Heart right ventricle (tissue), 16 donors: Measurements from ENCODE around the gene RSBN1L. TPM values are rescaled to one million over a fixed set of nuclear protein-coding genes. Genes with fewer than 3 reads are reported as not detected.
"Not testable (repeated sequence)": the region's sequence is repeated elsewhere in the genome, so short reads cannot be mapped to it uniquely, and the experiment has no call there.

ENCODE experiments used
- ATAC-seq, 8 donors: fragments of 200-7000 bp; cut with Tn5 transposase; one replicate each; pipeline ENCODE4 v1.9.1; 2020; ENCODE audit warnings: mild to moderate bottlenecking in 8 of 8, moderate library complexity in 8 of 8, moderate number of reproducible peaks in 1 of 8
- DNase-seq, 2 donors: peaks; one replicate each; pipeline ENCODE4 v3.0.0-alpha.2; 2020
- H3K27ac ChIP-seq, 10 donors: fragments of 200-600 bp; sonication (generic) in 2 of 10; one replicate each; pipeline versions ENCODE4 v1.5.0 to v1.8.0; 2020 to 2022; ENCODE audit warnings: mild to moderate bottlenecking in 3 of 10
- H3K27me3 ChIP-seq, 7 donors: fragments of 200-600 bp; one replicate each; pipeline ENCODE4 v1.8.0; 2021 to 2022; ENCODE audit warnings: mild to moderate bottlenecking in 2 of 7
- H3K36me3 ChIP-seq, 9 donors: fragments of 200-600 bp; sonication (generic) in 1 of 9; one replicate each; pipeline versions ENCODE4 v1.5.0 to v1.8.0; 2020 to 2022; ENCODE audit warnings: mild to moderate bottlenecking in 2 of 9
- H3K4me1 ChIP-seq, 9 donors: fragments of 200-600 bp; sonication (generic) in 1 of 9; one replicate each; pipeline versions ENCODE4 v1.5.0 to v1.8.0; 2020 to 2022; ENCODE audit warnings: mild to moderate bottlenecking in 4 of 9
- H3K4me3 ChIP-seq, 10 donors: fragments of 200-600 bp; sonication (generic) in 2 of 10; one replicate each; pipeline versions ENCODE4 v1.5.0 to v1.8.0; 2020 to 2022; ENCODE audit warnings: mild to moderate bottlenecking in 7 of 10, moderate library complexity in 2 of 10
- H3K9me3 ChIP-seq, 11 donors: fragments of 200-600 bp in 10 of 11; sonication (generic) in 2 of 11; one replicate each; pipeline versions ENCODE4 v1.5.0 to v1.8.0; 2013 to 2022; ENCODE audit warnings: mild to moderate bottlenecking in 2 of 11, control low read depth in 1 of 11, moderate library complexity in 1 of 11
- WGBS, 2 donors: extraction: QIAGEN DNeasy Blood & Tissue Kit; methylation state at CpG; one replicate each; pipeline ENCODE4 v1.1.7; 2013; ENCODE audit warnings: inconsistent platforms in 1 of 2; 5-methylcytosine and 5-hydroxymethylcytosine counted together
- intact Hi-C, 10 donors: fragments of 100-400 bp; cut with DNase I; formaldehyde crosslinking; loops; one replicate each; pipeline versions ENCODE4 v1.11.1 to v1.14.2; 2022
- polyA plus RNA-seq, 2 donors: library from polyadenylated mRNA; stranded (reverse); fragments of 200-250 nt; gene quantifications; one replicate each; pipeline ENCODE4 v1.2.3, GENCODE V29; 2013
- total RNA-seq, 10 donors: library from RNA; stranded (reverse); fragmentation: NEBNext Ultra II Directional in 3 of 10; extraction: Animal tissue kit (Norgen Biotek cat#: 25700) in 3 of 10; gene quantifications; one replicate each; pipeline versions ENCODE4 v1.2.1 to v1.2.4, GENCODE V29; 2021 to 2023
- TF ChIP-seq, protein P1 (sequence below), 9 donors: fragments of 200-600 bp; sonication (generic) in 2 of 9; IDR thresholded peaks; one replicate each; pipeline versions ENCODE4 v1.5.0 to v1.8.0; 2021 to 2022; ENCODE audit warnings: antibody characterized with exemption in 9 of 9, mild to moderate bottlenecking in 5 of 9, moderate library complexity in 1 of 9
- donor health status: Arrhythmogenic right ventricular cardiomyopathy.
- donor health status: ischemic (EF 13 %, LVEDD 7.1; RV severe dilation, severe dysfunction).
- donor health status: healthy with polysubstance abuse.
- donor health status: DM: no; HTN: yes; CAD: no.
- donor health status: DM: no; HTN: no; CAD: no.
- donor health status: ischemic (EF 25% LVEDD 6.9; RV normal size, moderate dysfunction).
- donor health status: ischemic (EF 25% LVEDD 5.7; RV mildly dilated, moderate dysfunction).
- donor health status: healthy.
- donor health status: DM: yes; HTN: yes; CAD: no.
- donor health status: Ischemic cardiomyopathy.
- donor health status: ischemic (EF 35%, LVEDD 5.7; RV mildly dilated, moderate dysfunction).
- donor health status: nonischemic (EF 11% LVEDD 7.7; RV severe dilation, severe dysfunction).
- donor health status: DM: yes; HTN: yes; CAD: no.
- donor health status: PGD.
- donor health status: ischemic (EF 29% LVEDD 5.4; RV normal size, mild dysfunction).
- donor health status: nonischemic (EF 23%, LVEDD 6.1; RV moderate dilation, normal function).

RSBN1L gene
- total and polyA plus RNA-seq, 12 donors = 3.3 to 11.8 (median 9.6) TPM

DNA sequence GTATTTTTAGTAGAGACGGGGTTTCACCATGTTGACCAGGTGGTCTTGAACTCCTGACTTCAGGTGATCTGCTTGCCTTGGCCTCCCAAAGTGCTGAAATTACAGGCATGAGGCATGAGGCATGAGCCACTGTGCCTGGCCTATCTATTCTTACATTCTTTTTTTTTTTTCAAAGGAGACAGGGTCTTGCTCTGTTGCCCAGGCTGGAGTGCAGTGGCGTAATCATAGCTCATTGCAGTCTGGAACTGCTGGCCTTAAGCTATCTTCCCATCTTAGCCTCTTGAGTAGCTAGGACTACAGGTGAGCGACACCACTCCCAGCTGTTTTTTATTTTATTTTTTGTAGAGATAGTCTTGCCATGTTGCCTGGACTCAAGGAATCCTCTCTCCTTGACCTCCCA, 20.5 kb downstream of the RSBN1L start:
- no peak for ATAC-seq
- WGBS, 2 donors = 95 to 98% methylated on average over 3 of the region's 3 CpGs
- Histone ChIP-seq H3K27me3 (no peaks in the 10 kb centered on the region), H3K4me3 (no peak overlapping the region), H3K9me3 (no peaks in the 10 kb centered on the region), H3K4me1 (peaks cover 0 to 35% (median 12%) of the 10 kb centered on the region in 9 donors), H3K27ac (no peak overlapping the region), H3K36me3 (peaks cover 0 to 6% (median 0%) of the 10 kb centered on the region in 9 donors)
- TF ChIP-seq, protein P1, sequence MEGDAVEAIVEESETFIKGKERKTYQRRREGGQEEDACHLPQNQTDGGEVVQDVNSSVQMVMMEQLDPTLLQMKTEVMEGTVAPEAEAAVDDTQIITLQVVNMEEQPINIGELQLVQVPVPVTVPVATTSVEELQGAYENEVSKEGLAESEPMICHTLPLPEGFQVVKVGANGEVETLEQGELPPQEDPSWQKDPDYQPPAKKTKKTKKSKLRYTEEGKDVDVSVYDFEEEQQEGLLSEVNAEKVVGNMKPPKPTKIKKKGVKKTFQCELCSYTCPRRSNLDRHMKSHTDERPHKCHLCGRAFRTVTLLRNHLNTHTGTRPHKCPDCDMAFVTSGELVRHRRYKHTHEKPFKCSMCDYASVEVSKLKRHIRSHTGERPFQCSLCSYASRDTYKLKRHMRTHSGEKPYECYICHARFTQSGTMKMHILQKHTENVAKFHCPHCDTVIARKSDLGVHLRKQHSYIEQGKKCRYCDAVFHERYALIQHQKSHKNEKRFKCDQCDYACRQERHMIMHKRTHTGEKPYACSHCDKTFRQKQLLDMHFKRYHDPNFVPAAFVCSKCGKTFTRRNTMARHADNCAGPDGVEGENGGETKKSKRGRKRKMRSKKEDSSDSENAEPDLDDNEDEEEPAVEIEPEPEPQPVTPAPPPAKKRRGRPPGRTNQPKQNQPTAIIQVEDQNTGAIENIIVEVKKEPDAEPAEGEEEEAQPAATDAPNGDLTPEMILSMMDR (IDR thresholded peaks at IDR 0.05) = no peak
- intact Hi-C loops = no loop called here
- DNase-seq = no peak

DNA sequence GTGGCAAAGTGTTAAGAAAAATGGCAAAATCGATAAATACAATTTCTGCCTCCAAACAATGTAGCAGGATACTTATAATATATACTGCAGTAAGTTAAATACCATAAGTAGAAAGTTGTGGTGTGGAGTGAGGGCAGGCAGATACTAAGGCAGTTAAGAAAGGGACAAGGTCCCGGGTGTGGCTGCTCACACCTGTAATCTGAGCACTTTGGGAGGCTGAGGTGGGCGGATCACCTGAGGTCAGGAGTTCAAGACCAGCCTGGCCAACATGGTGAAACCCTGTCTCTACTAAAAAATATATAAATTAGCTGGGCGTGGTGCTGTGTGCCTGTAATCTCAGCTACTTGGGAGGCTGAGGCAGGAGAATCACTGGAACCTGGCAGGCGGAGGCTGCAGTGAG, 21.3 kb downstream of the RSBN1L start:
- H3K27ac ChIP-seq, H3K9me3 ChIP-seq, intact Hi-C loops, DNase-seq, H3K27me3 ChIP-seq, H3K4me3 ChIP-seq, H3K36me3 ChIP-seq, ATAC-seq: not testable (repeated sequence)
- H3K4me1 ChIP-seq = peaks cover 0 to 43% (median 12%) of the 10 kb centered on the region in 9 donors
- 97% methylated on average over 5 of the region's 5 CpGs for WGBS, 2 donors

DNA sequence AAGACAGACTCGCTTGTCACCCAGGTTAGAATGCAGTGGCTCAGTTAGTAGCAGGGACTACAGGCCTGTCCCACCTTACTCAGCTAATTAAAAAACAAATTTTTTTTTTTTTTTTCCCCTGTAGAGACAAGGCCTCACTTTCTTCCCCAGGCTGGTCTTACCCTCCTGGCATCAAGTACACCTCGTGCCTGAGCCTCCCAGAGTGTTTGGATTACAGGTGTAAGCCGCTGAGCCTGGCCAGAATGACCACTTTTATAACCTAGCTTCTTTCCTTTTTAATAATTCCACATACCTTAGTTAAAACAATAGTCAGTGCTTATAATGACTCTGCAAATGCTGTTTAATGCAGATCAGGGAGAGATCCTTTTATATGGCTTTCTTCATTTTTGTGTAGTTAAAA, 31.3 kb downstream of the RSBN1L start:
- Histone ChIP-seq H3K4me3 (no peak overlapping the region), H3K27me3 (no peaks in the 10 kb centered on the region), H3K4me1 (peaks cover 4 to 58% (median 41%) of the 10 kb centered on the region in 9 donors), H3K9me3 (no peaks in the 10 kb centered on the region), H3K27ac (peak overlapping the region in 2 of 10 donors; percentile 6 to 16), H3K36me3 (no peaks in the 10 kb centered on the region)
- WGBS, 2 donors = 88 to 91% methylated on average over 3 of the region's 3 CpGs
- DNase-seq = no peak
- peak in 1 of 8 donors; percentile 31 for ATAC-seq
- intact Hi-C loops = no loop called here
- TF ChIP-seq, protein P1 (IDR thresholded peaks at IDR 0.05) = no peak

DNA sequence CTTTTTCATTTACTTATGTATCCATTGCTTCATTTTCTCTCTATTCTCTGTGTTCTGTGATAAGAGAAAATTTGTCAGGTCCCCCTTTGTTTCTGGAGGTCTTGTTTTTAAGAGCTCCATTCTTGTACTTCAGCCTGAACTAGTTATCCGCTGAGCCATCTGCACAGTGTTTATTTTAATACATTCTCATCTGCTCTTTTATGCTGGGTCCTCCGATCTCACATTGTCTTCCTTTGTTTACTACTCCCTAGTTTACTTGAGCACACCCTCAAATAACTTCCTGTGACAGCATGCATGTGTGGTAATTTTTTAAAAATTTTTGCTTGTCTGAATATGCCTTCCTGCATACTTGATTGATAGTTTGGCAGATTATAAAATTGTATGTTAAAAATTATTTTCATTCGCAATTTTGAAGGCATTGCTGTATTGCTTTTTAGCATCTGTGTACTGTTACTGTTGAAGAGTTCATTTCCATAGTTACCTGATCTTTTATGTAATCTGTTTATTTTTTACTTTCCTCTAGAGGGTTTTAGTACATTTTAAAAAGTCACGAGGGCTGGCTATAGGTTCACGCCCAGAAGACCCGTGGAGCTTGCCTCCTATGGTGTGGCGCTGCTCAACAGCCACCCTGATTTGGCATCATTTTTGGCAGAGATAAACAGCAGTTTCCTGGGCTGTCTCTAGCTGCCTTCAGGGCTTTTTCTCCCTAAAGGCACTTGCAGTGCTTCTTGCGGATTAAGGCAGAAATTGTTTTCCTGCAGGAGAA, 31.9 kb downstream of the RSBN1L start:
- TF ChIP-seq, protein P1 (IDR thresholded peaks at IDR 0.05) = no peak
- intact Hi-C loops = no loop called here
- no peaks in the 10 kb centered on the region for H3K9me3 ChIP-seq
- 34 to 43% methylated on average over 8 of the region's 8 CpGs for WGBS, 2 donors
- DNase-seq (no peak), ATAC-seq (peak in 6 of 8 donors; percentile 16 to 54 (median 39))
- H3K27me3 ChIP-seq = no peaks in the 10 kb centered on the region
- H3K4me3 ChIP-seq = peak overlapping the region in 1 of 10 donors; percentile 7
- H3K27ac ChIP-seq = peak overlapping the region in 4 of 10 donors; percentile 6 to 31 (median 15)
- H3K4me1 ChIP-seq = peaks cover 4 to 54% (median 41%) of the 10 kb centered on the region in 9 donors
- H3K36me3 ChIP-seq = no peaks in the 10 kb centered on the region
